ENCODE measurements around the gene ACTL9.

DNA sequence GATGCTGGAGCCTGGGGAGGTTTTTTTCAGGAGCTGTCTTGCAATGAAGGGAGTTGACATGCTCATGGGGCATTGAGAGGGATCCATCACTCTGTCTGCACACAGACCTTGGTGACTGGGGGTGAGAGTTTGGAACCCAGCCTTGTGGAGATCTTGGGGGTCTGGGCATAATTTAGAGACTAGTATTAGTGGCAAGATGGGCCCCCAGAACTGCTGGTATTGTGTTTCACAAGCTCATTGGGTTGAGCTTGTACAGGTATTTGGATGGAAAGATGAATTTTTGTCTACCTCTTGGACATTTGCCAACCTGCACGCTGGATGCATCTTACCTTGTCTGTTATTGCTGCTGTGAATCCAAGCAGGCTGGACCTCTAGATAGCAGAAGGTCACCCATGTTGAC, 22.7 kb upstream of the ACTL9 start, which contains the start of gene OR2Z1:
- TF ChIP-seq, protein P1, sequence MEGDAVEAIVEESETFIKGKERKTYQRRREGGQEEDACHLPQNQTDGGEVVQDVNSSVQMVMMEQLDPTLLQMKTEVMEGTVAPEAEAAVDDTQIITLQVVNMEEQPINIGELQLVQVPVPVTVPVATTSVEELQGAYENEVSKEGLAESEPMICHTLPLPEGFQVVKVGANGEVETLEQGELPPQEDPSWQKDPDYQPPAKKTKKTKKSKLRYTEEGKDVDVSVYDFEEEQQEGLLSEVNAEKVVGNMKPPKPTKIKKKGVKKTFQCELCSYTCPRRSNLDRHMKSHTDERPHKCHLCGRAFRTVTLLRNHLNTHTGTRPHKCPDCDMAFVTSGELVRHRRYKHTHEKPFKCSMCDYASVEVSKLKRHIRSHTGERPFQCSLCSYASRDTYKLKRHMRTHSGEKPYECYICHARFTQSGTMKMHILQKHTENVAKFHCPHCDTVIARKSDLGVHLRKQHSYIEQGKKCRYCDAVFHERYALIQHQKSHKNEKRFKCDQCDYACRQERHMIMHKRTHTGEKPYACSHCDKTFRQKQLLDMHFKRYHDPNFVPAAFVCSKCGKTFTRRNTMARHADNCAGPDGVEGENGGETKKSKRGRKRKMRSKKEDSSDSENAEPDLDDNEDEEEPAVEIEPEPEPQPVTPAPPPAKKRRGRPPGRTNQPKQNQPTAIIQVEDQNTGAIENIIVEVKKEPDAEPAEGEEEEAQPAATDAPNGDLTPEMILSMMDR (IDR thresholded peaks at IDR 0.05): no peak
- no peak for TF ChIP-seq EZH2 (IDR thresholded peaks at IDR 0.05)
- TF ChIP-seq EZH2phosphoT487 (IDR thresholded peaks at IDR 0.05): no peak

Data from neural progenitor cell (in vitro differentiated cells).